SK-N-SH (cell line): ENCODE results near the gene PAPPA2. TPM values are rescaled to one million over a fixed set of nuclear protein-coding genes. Genes with fewer than 3 reads are reported as not detected.

ENCODE experiments used
- CTCF ChIA-PET: fragments of 300-600, 350-600 bp; formaldehyde crosslinking; extraction: SDS; loops from one replicate; lab custom pipeline; 2021; lab: Yijun Ruan, JAX
- POLR2A ChIA-PET: fragments of 350-600 bp; sonication (Branson Sonifier 250); formaldehyde crosslinking; extraction: SDS; loops from one replicate; lab custom pipeline; 2020; ENCODE audit warnings: antibody characterized with exemption, inconsistent platforms; lab: Yijun Ruan, JAX
- DNase-seq: peaks from one replicate; pipeline ENCODE4 v3.0.0; 2012
- H2AFZ ChIP-seq: fragments of 200-600 bp; sonication (generic); 2 replicates; pipeline ENCODE4 v1.8.1; 2016; ENCODE audit warnings: antibody characterized with exemption, mild to moderate bottlenecking, low read depth
- H3F3A ChIP-seq: fragments of 200-600 bp; sonication (generic); replicated peaks from 2 replicates; pipeline ENCODE3; 2016; ENCODE audit warnings: antibody characterized with exemption, mild to moderate bottlenecking; ENCODE audit not compliant: insufficient read depth
- H3K27ac ChIP-seq, 2 experiments: fragments of 200-500 bp in 1 of 2; fragments of 200-600 bp in 1 of 2; sonication (Bioruptor generic) in 1 of 2; sonication (generic), shearing (Covaris generic) in 1 of 2; 2 replicates each; pipeline versions ENCODE4 v1.5.1 to v1.6.1; 2014 to 2016; ENCODE audit warnings: low read depth in 2 of 2, inconsistent platforms in 1 of 2, low read length in 1 of 2, mild to moderate bottlenecking in 1 of 2, mixed read lengths in 1 of 2
- H3K27me3 ChIP-seq: fragments of 200-600 bp; sonication (generic), shearing (Covaris generic); 2 replicates; pipeline ENCODE4 v1.6.1; 2016; ENCODE audit warnings: mixed run types; ENCODE audit not compliant: insufficient read depth
- H3K36me3 ChIP-seq, 2 experiments: fragments of 200-500 bp in 1 of 2; fragments of 200-600 bp in 1 of 2; sonication (Bioruptor generic) in 1 of 2; sonication (generic) in 1 of 2; replicated peaks in 1 of 2; 2 replicates each; pipeline versions ENCODE3 to v1.5.1; 2014 to 2016; ENCODE audit warnings: low read length in 1 of 2, mild to moderate bottlenecking in 1 of 2; ENCODE audit not compliant: insufficient read depth in 2 of 2, control insufficient read depth in 1 of 2
- H3K4me1 ChIP-seq, 2 experiments: fragments of 200-500 bp in 1 of 2; fragments of 200-600 bp in 1 of 2; sonication (Bioruptor generic) in 1 of 2; sonication (generic), shearing (Covaris generic) in 1 of 2; 2 replicates each; pipeline versions ENCODE4 v1.5.1 to v1.6.1; 2014 to 2016; ENCODE audit warnings: low read depth in 1 of 2, low read length in 1 of 2, mixed run types in 1 of 2; ENCODE audit not compliant: insufficient read depth in 2 of 2, control insufficient read depth in 1 of 2
- H3K4me2 ChIP-seq: fragments of 200-600 bp; sonication (generic), shearing (Covaris generic); 2 replicates; pipeline ENCODE4 v1.6.1; 2017; ENCODE audit warnings: mixed run types
- H3K4me3 ChIP-seq, 2 experiments: fragments of 200-500 bp in 1 of 2; fragments of 200-600 bp in 1 of 2; sonication (Bioruptor generic) in 1 of 2; sonication (generic), shearing (Covaris generic) in 1 of 2; 2 replicates each; pipeline versions ENCODE4 v1.5.1 to v1.8.1; 2014 to 2016; ENCODE audit warnings: low read depth in 2 of 2, inconsistent platforms in 1 of 2, low read length in 1 of 2, mild to moderate bottlenecking in 1 of 2, mixed read lengths in 1 of 2, moderate library complexity in 1 of 2
- H3K79me2 ChIP-seq: fragments of 200-600 bp; sonication (generic); 2 replicates; pipeline ENCODE4 v1.8.1; 2017; ENCODE audit warnings: mild to moderate bottlenecking; ENCODE audit not compliant: insufficient read depth
- H3K9ac ChIP-seq: fragments of 200-600 bp; sonication (generic); 2 replicates; pipeline ENCODE4 v1.6.1; 2017; ENCODE audit warnings: mixed run types
- H3K9me2 ChIP-seq: fragments of 200-600 bp; sonication (generic); 2 replicates; pipeline ENCODE4 v1.6.1; 2017; ENCODE audit warnings: mixed run types
- H3K9me3 ChIP-seq: fragments of 200-600 bp; sonication (generic); 2 replicates; pipeline ENCODE4 v1.6.1; 2017; ENCODE audit warnings: mixed run types, mild to moderate bottlenecking, moderate library complexity
- H4K20me1 ChIP-seq: fragments of 200-600 bp; sonication (generic); 2 replicates; pipeline ENCODE4 v1.6.1; 2017; ENCODE audit warnings: mild to moderate bottlenecking, mixed run types; ENCODE audit not compliant: insufficient read depth
- CHD2 ChIP-seq: fragments of 150-350 bp; IDR thresholded peaks from 2 replicates; pipeline ENCODE4 v1.6.1; 2018; ENCODE audit warnings: low read length; ENCODE audit not compliant: partially characterized antibody
- EP300 ChIP-seq, 2 experiments: IDR thresholded peaks; 2 replicates each; pipeline versions ENCODE4 v1.4.0 to v1.6.1; 2012; ENCODE audit warnings: borderline replicate concordance in 1 of 2, low read depth in 1 of 2, low read length in 1 of 2
- FOSL2 ChIP-seq: IDR thresholded peaks from 2 replicates; pipeline ENCODE4 v1.4.0; 2012; ENCODE audit warnings: low read depth, mild to moderate bottlenecking, moderate library complexity, borderline replicate concordance
- FOXM1 ChIP-seq: IDR thresholded peaks from 2 replicates; pipeline ENCODE4 v1.4.0; 2012; ENCODE audit warnings: low read depth, mild to moderate bottlenecking
- GATA2 ChIP-seq: sonication (generic); formaldehyde crosslinking; IDR thresholded peaks from 2 replicates; pipeline ENCODE4 v1.5.0; 2020; ENCODE audit warnings: mild to moderate bottlenecking, missing genetic modification reagents
- JUND ChIP-seq: IDR thresholded peaks from 2 replicates; pipeline ENCODE4 v1.4.0; 2012
- MEF2A ChIP-seq: IDR thresholded peaks from 2 replicates; pipeline ENCODE4 v1.4.0; 2012; ENCODE audit warnings: low read depth, borderline replicate concordance
- NFIC ChIP-seq: IDR thresholded peaks from 2 replicates; pipeline ENCODE4 v1.4.0; 2012; ENCODE audit warnings: borderline replicate concordance
- POLR2AphosphoS5 ChIP-seq: IDR thresholded peaks from 2 replicates; pipeline ENCODE4 v1.6.1; 2012; ENCODE audit warnings: low read depth, low read length
- RAD21 ChIP-seq: IDR thresholded peaks from 2 replicates; pipeline ENCODE4 v1.6.1; 2012; ENCODE audit warnings: mild to moderate bottlenecking, low read length
- RXRA ChIP-seq: IDR thresholded peaks from 2 replicates; pipeline ENCODE4 v1.4.0; 2012; ENCODE audit warnings: low read depth, mild to moderate bottlenecking, borderline replicate concordance
- SMC3 ChIP-seq: IDR thresholded peaks from 2 replicates; pipeline ENCODE4 v1.6.1; 2012; ENCODE audit warnings: low read depth, low read length, improper control_type of control experiment
- TEAD4 ChIP-seq: IDR thresholded peaks from 2 replicates; pipeline ENCODE4 v1.4.0; 2012; ENCODE audit warnings: mild to moderate bottlenecking, borderline replicate concordance; ENCODE audit not compliant: insufficient read depth
- WGBS: methylation state at CpG from one replicate; pipeline ENCODE4 v1.1.6; 2017; ENCODE audit warnings: low lambda C conversion rate; 5-methylcytosine and 5-hydroxymethylcytosine counted together
- polyA plus RNA-seq, 3 experiments: library from polyadenylated mRNA; depleted of rRNA; stranded (reverse); fragments of >200 nt; gene quantifications; 2 replicates each; pipeline ENCODE4 v1.2.3, GENCODE V29; 2012
- TF ChIP-seq, protein P1 (sequence below): fragments of 200-600 bp; sonication (generic); IDR thresholded peaks from 2 replicates; pipeline ENCODE4 v1.6.1; 2017; ENCODE audit warnings: antibody characterized with exemption, mild to moderate bottlenecking, moderate library complexity
- TF ChIP-seq, protein P2 (sequence below): IDR thresholded peaks from 2 replicates; pipeline ENCODE4 v1.6.1; 2012; ENCODE audit warnings: mild to moderate bottlenecking, low read depth, low read length, moderate library complexity
- TF ChIP-seq, protein P3 (sequence below): IDR thresholded peaks from 2 replicates; pipeline ENCODE4 v1.4.0; 2012; ENCODE audit warnings: low read depth
- TF ChIP-seq, protein P4 (sequence below): fragments of 150-350 bp; IDR thresholded peaks from 2 replicates; pipeline ENCODE4 v1.6.1; 2017; ENCODE audit warnings: antibody characterized with exemption, low read length, low read depth, borderline replicate concordance

Gene PAPPA2
- polyA plus RNA-seq, 1 of the 3 experiments (the other 2 are of a cell fraction): 0.02 TPM

DNA sequence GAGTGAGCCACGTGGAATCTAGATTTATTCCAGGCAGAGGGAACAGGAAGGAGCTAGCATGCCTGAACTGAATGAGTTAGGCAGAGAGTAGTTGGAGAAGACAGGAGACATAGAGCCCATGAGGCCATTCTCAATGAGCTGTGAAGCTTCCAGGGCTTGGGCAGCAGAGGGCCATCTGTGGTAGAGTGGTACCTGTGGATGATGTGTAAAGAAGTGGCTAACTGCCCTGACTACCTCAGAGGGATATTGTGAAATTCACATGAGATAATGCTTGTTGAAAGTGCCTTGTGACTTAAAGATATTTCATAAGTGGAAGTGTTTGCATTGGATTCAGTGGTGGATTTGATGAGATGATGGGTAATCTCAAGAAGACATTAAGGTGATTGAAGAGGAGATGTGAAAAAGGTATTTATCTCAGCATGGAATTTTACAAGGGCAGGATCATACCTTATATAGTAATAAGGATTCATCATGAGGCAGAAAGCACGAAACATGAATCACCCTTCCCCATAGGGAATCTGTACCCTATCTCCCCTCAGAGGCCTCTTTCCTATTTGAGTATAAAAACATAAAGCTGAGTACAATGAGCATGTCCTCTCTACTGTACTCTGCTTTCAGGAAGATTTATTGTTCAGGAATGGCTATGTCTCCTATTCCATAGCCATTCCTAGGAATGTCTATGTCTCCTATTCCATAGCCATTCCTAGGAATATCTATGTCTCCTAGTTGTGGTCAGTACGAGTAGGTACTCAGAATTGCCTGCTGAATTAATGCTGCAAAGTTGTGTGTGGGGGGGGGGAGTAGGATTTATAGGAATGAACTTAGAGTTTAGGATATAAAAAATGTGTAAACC is 146.8 kb downstream of the PAPPA2 start:
- POLR2A ChIA-PET: no interaction called here
- WGBS: 14% methylated on average over 3 of the region's 3 CpGs
- Histone ChIP-seq H3K9me3 (no peaks in the 10 kb centered on the region), H3K79me2 (no peaks in the 10 kb centered on the region), H3K27me3 (no peaks in the 10 kb centered on the region), H3K4me3 (no peak overlapping the region), H3K4me1 (no peaks in the 10 kb centered on the region), H3K36me3 (no peaks in the 10 kb centered on the region), H2AFZ (no peak overlapping the region), H4K20me1 (no peaks in the 10 kb centered on the region), H3K9ac (no peak overlapping the region), H3F3A (no peaks in the 10 kb centered on the region), H3K9me2 (no peaks in the 10 kb centered on the region), H3K4me2 (no peak overlapping the region), H3K27ac (no peak overlapping the region)
- no peak for DNase-seq
- TF ChIP-seq, protein P1, sequence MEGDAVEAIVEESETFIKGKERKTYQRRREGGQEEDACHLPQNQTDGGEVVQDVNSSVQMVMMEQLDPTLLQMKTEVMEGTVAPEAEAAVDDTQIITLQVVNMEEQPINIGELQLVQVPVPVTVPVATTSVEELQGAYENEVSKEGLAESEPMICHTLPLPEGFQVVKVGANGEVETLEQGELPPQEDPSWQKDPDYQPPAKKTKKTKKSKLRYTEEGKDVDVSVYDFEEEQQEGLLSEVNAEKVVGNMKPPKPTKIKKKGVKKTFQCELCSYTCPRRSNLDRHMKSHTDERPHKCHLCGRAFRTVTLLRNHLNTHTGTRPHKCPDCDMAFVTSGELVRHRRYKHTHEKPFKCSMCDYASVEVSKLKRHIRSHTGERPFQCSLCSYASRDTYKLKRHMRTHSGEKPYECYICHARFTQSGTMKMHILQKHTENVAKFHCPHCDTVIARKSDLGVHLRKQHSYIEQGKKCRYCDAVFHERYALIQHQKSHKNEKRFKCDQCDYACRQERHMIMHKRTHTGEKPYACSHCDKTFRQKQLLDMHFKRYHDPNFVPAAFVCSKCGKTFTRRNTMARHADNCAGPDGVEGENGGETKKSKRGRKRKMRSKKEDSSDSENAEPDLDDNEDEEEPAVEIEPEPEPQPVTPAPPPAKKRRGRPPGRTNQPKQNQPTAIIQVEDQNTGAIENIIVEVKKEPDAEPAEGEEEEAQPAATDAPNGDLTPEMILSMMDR: no peak
- no peak for TF ChIP-seq CHD2
- no peak for TF ChIP-seq RXRA
- no peak for TF ChIP-seq MEF2A
- no peak for TF ChIP-seq FOSL2
- TF ChIP-seq, protein P2, sequence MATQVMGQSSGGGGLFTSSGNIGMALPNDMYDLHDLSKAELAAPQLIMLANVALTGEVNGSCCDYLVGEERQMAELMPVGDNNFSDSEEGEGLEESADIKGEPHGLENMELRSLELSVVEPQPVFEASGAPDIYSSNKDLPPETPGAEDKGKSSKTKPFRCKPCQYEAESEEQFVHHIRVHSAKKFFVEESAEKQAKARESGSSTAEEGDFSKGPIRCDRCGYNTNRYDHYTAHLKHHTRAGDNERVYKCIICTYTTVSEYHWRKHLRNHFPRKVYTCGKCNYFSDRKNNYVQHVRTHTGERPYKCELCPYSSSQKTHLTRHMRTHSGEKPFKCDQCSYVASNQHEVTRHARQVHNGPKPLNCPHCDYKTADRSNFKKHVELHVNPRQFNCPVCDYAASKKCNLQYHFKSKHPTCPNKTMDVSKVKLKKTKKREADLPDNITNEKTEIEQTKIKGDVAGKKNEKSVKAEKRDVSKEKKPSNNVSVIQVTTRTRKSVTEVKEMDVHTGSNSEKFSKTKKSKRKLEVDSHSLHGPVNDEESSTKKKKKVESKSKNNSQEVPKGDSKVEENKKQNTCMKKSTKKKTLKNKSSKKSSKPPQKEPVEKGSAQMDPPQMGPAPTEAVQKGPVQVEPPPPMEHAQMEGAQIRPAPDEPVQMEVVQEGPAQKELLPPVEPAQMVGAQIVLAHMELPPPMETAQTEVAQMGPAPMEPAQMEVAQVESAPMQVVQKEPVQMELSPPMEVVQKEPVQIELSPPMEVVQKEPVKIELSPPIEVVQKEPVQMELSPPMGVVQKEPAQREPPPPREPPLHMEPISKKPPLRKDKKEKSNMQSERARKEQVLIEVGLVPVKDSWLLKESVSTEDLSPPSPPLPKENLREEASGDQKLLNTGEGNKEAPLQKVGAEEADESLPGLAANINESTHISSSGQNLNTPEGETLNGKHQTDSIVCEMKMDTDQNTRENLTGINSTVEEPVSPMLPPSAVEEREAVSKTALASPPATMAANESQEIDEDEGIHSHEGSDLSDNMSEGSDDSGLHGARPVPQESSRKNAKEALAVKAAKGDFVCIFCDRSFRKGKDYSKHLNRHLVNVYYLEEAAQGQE: no peak
- no peak for TF ChIP-seq NFIC
- no peak for TF ChIP-seq RAD21
- no peak for TF ChIP-seq FOXM1
- TF ChIP-seq TEAD4: no peak
- TF ChIP-seq, protein P3, sequence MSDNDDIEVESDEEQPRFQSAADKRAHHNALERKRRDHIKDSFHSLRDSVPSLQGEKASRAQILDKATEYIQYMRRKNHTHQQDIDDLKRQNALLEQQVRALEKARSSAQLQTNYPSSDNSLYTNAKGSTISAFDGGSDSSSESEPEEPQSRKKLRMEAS: no peak
- TF ChIP-seq, protein P4, sequence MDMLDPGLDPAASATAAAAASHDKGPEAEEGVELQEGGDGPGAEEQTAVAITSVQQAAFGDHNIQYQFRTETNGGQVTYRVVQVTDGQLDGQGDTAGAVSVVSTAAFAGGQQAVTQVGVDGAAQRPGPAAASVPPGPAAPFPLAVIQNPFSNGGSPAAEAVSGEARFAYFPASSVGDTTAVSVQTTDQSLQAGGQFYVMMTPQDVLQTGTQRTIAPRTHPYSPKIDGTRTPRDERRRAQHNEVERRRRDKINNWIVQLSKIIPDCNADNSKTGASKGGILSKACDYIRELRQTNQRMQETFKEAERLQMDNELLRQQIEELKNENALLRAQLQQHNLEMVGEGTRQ: no peak
- TF ChIP-seq POLR2AphosphoS5: no peak
- no peak for TF ChIP-seq GATA2 (CRISPR knock-in tag)
- TF ChIP-seq JUND: no peak
- no peak for TF ChIP-seq EP300 (IDR thresholded peaks at IDR 0.05; ENCODE audit: borderline replicate concordance in 1 of 2, low read depth in 1 of 2, low read length in 1 of 2)
- TF ChIP-seq SMC3: no peak
- CTCF ChIA-PET: no interaction called here
